Stimulated activated naive CD8-positive, alpha-beta T cell treated with anti-CD3 and anti-CD28 coated beads, Interleukin-15, amount 100 ng/mL, for 72 hours (primary cell): ENCODE data around the gene SLC66A2.
A peak's percentile ranks its signal among the peaks of the same experiment; 100 is the strongest.

ENCODE experiments used
- ATAC-seq: fragments of 150-1000 bp; cut with Tn5 transposase; 2 replicates; pipeline ENCODE4 v1.10.0; 2021; ENCODE audit warnings: mild to moderate bottlenecking, moderate library complexity
- DNase-seq, 2 donors: peaks; one replicate each; pipeline ENCODE4 v3.0.0; 2021 to 2022
- H3K27ac Mint-ChIP-seq, 2 donors: one replicate each; pipeline ENCODE4 v1.8.0; 2022; ENCODE audit warnings: mild to moderate bottlenecking in 2 of 2, mixed read lengths in 2 of 2, moderate library complexity in 2 of 2
- H3K27me3 Mint-ChIP-seq: one replicate; pipeline ENCODE4 v1.8.0; 2022; ENCODE audit warnings: mixed read lengths
- H3K4me1 Mint-ChIP-seq: one replicate; pipeline ENCODE4 v1.8.0; 2022; ENCODE audit warnings: mild to moderate bottlenecking, mixed read lengths
- H3K4me3 Mint-ChIP-seq, 2 donors: one replicate each; pipeline ENCODE4 v1.8.0; 2022; ENCODE audit warnings: mild to moderate bottlenecking in 2 of 2, mixed read lengths in 2 of 2, moderate library complexity in 1 of 2
- H3K9me3 Mint-ChIP-seq, 2 donors: one replicate each; pipeline ENCODE4 v1.8.0; 2022; ENCODE audit warnings: mixed read lengths in 2 of 2

The SLC66A2 gene

GRCh38 chr18:79947881-79948610 is 3.4 kb downstream of the SLC66A2 start:
- H3K27ac Mint-ChIP-seq: no peak overlapping the region
- DNase-seq (no peak), ATAC-seq (no peak)
- H3K9me3 Mint-ChIP-seq: no peaks in the 10 kb centered on the region
- no peak overlapping the region for H3K4me3 Mint-ChIP-seq
- H3K4me1 Mint-ChIP-seq: peaks cover 71% of the 10 kb centered on the region
- no peaks in the 10 kb centered on the region for H3K27me3 Mint-ChIP-seq

- H3K4me3 Mint-ChIP-seq: no peak overlapping the region
- no peaks in the 10 kb centered on the region for H3K9me3 Mint-ChIP-seq
- no peak for ATAC-seq
- no peaks in the 10 kb centered on the region for H3K27me3 Mint-ChIP-seq
- no peak for DNase-seq
- no peak overlapping the region for H3K27ac Mint-ChIP-seq
- peaks cover 78% of the 10 kb centered on the region for H3K4me1 Mint-ChIP-seq
Observed at GRCh38 chr18:79947054-79947755, 4.2 kb downstream of the SLC66A2 start.

- Mint-ChIP-seq H3K27ac (peak overlapping the region in 1 of 2 donors; percentile 65), H3K9me3 (no peaks in the 10 kb centered on the region), H3K4me3 (peak overlapping the region in 1 of 2 donors; percentile 72), H3K27me3 (no peaks in the 10 kb centered on the region), H3K4me1 (peaks cover 78% of the 10 kb centered on the region)
- no peak for ATAC-seq
- DNase-seq: no peak
Observed at GRCh38 chr18:79945118-79946042, 6.1 kb downstream of the SLC66A2 start.

GRCh38 chr18:79944746-79945117 is 6.7 kb downstream of the SLC66A2 start:
- Mint-ChIP-seq H3K27me3 (no peaks in the 10 kb centered on the region), H3K9me3 (no peaks in the 10 kb centered on the region), H3K4me3 (peak overlapping the region; percentile 35 to 72), H3K27ac (peak overlapping the region in 1 of 2 donors; percentile 90), H3K4me1 (peaks cover 72% of the 10 kb centered on the region)
- ATAC-seq: peak; percentile 41
- peak in 1 of 2 donors; percentile 10 for DNase-seq

- peak overlapping the region; percentile 35 to 72 for H3K4me3 Mint-ChIP-seq
- ATAC-seq (peak; percentile 91), DNase-seq (peak; percentile 43 to 63)
- no peaks in the 10 kb centered on the region for H3K27me3 Mint-ChIP-seq
- peaks cover 67% of the 10 kb centered on the region for H3K4me1 Mint-ChIP-seq
- no peaks in the 10 kb centered on the region for H3K9me3 Mint-ChIP-seq
- peak overlapping the region in 1 of 2 donors; percentile 90 for H3K27ac Mint-ChIP-seq
Observed at GRCh38 chr18:79944126-79944731, 7.2 kb downstream of the SLC66A2 start.

GRCh38 chr18:79943608-79944125 is 7.8 kb downstream of the SLC66A2 start:
- no peaks in the 10 kb centered on the region for H3K27me3 Mint-ChIP-seq
- peak overlapping the region; percentile 13 to 72 for H3K4me3 Mint-ChIP-seq
- no peak overlapping the region for H3K27ac Mint-ChIP-seq
- peaks cover 61% of the 10 kb centered on the region for H3K4me1 Mint-ChIP-seq
- ATAC-seq (no peak), DNase-seq (peak in 1 of 2 donors; percentile 7)
- H3K9me3 Mint-ChIP-seq: no peaks in the 10 kb centered on the region

- H3K4me3 Mint-ChIP-seq: no peak overlapping the region
- ATAC-seq: no peak
- peak overlapping the region in 1 of 2 donors; percentile 25 for H3K27ac Mint-ChIP-seq
- no peaks in the 10 kb centered on the region for H3K9me3 Mint-ChIP-seq
- DNase-seq: peak in 1 of 2 donors; percentile 7
- H3K27me3 Mint-ChIP-seq: no peaks in the 10 kb centered on the region
- H3K4me1 Mint-ChIP-seq: peaks cover 58% of the 10 kb centered on the region
Observed at GRCh38 chr18:79942786-79943607, 8.5 kb downstream of the SLC66A2 start.

- DNase-seq: peak in 1 of 2 donors; percentile 3
- no peak overlapping the region for H3K4me3 Mint-ChIP-seq
- H3K27ac Mint-ChIP-seq: peak overlapping the region in 1 of 2 donors; percentile 15
- no peak for ATAC-seq
- H3K27me3 Mint-ChIP-seq: no peaks in the 10 kb centered on the region
- H3K4me1 Mint-ChIP-seq: peaks cover 62% of the 10 kb centered on the region
- H3K9me3 Mint-ChIP-seq: no peaks in the 10 kb centered on the region
Observed at GRCh38 chr18:79942211-79942610, 9.2 kb downstream of the SLC66A2 start.

- H3K4me3 Mint-ChIP-seq: no peak overlapping the region
- ATAC-seq (no peak), DNase-seq (peak in 1 of 2 donors; percentile 2)
- H3K4me1 Mint-ChIP-seq: peaks cover 61% of the 10 kb centered on the region
- H3K9me3 Mint-ChIP-seq: no peaks in the 10 kb centered on the region
- H3K27ac Mint-ChIP-seq: peak overlapping the region in 1 of 2 donors; percentile 15
- no peaks in the 10 kb centered on the region for H3K27me3 Mint-ChIP-seq
Observed at GRCh38 chr18:79941473-79942119, 9.9 kb downstream of the SLC66A2 start.

GRCh38 chr18:79940814-79941472 is 10.5 kb downstream of the SLC66A2 start:
- DNase-seq (peak in 1 of 2 donors; percentile 5), ATAC-seq (no peak)
- Mint-ChIP-seq H3K27me3 (no peaks in the 10 kb centered on the region), H3K27ac (no peak overlapping the region), H3K4me1 (peaks cover 54% of the 10 kb centered on the region), H3K4me3 (no peak overlapping the region), H3K9me3 (peaks cover 0 to 4% of the 10 kb centered on the region in 2 donors)

- H3K27me3 Mint-ChIP-seq: no peaks in the 10 kb centered on the region
- no peak overlapping the region for H3K4me3 Mint-ChIP-seq
- ATAC-seq: no peak
- H3K27ac Mint-ChIP-seq: no peak overlapping the region
- peaks cover 48% of the 10 kb centered on the region for H3K4me1 Mint-ChIP-seq
- no peak for DNase-seq
- H3K9me3 Mint-ChIP-seq: peaks cover 0 to 10% of the 10 kb centered on the region in 2 donors
Observed at GRCh38 chr18:79940126-79940813, 11.2 kb downstream of the SLC66A2 start.

GRCh38 chr18:79939096-79939495 is 12.4 kb downstream of the SLC66A2 start:
- no peak for DNase-seq
- Mint-ChIP-seq H3K9me3 (peaks cover 0 to 13% of the 10 kb centered on the region in 2 donors), H3K4me3 (no peak overlapping the region), H3K27ac (no peak overlapping the region), H3K4me1 (peaks cover 36% of the 10 kb centered on the region), H3K27me3 (no peaks in the 10 kb centered on the region)
- no peak for ATAC-seq

GRCh38 chr18:79938196-79938595 is 13.3 kb downstream of the SLC66A2 start:
- Mint-ChIP-seq H3K9me3 (peaks cover 7 to 22% of the 10 kb centered on the region in 2 donors), H3K4me3 (no peak overlapping the region), H3K27me3 (no peaks in the 10 kb centered on the region), H3K4me1 (peaks cover 27% of the 10 kb centered on the region), H3K27ac (no peak overlapping the region)
- DNase-seq (no peak), ATAC-seq (no peak)
